Activated B cell treated with CpG ODN at 0.5 μM for 24 hours (primary cell): Measurements from ENCODE around the gene ADAMTS3. TPM values are rescaled to one million over a fixed set of nuclear protein-coding genes. Genes with fewer than 3 reads are reported as not detected.
A peak's percentile ranks its signal among the peaks of the same experiment; 100 is the strongest.

ENCODE experiments used
- ATAC-seq: fragments of 200-7000 bp; cut with Tn5 transposase; one replicate; pipeline ENCODE4 v1.10.0; 2021; ENCODE audit warnings: low read depth, mild to moderate bottlenecking, moderate library complexity
- CTCF ChIA-PET: fragments of 350-600 bp; sonication (Branson Sonifier 250); formaldehyde crosslinking; loops from one replicate; lab custom pipeline; 2021; ENCODE audit warnings: antibody characterized with exemption; lab: Charles Lee
- POLR2A ChIA-PET: fragments of 350-600 bp; sonication (Branson Sonifier 250); formaldehyde crosslinking; loops from one replicate; lab custom pipeline; 2021; ENCODE audit warnings: antibody characterized with exemption; lab: Charles Lee
- DNase-seq: peaks from one replicate; pipeline ENCODE4 v3.0.0; 2022
- H3K27ac Mint-ChIP-seq: one replicate; pipeline ENCODE4 v1.8.0; 2020; ENCODE audit warnings: mixed read lengths
- H3K27me3 Mint-ChIP-seq: one replicate; pipeline ENCODE4 v1.8.0; 2021; ENCODE audit warnings: mixed read lengths
- H3K36me3 Mint-ChIP-seq: one replicate; pipeline ENCODE4 v1.8.0; 2021; ENCODE audit warnings: low read depth, mixed read lengths
- H3K4me1 Mint-ChIP-seq: one replicate; pipeline ENCODE4 v1.8.0; 2021; ENCODE audit warnings: mixed read lengths
- H3K4me3 Mint-ChIP-seq: one replicate; pipeline ENCODE4 v1.8.0; 2020; ENCODE audit warnings: mild to moderate bottlenecking, mixed read lengths
- H3K9me3 Mint-ChIP-seq: one replicate; pipeline ENCODE4 v1.8.0; 2020; ENCODE audit warnings: mixed read lengths
- CTCF ChIP-seq: fragments of 200-600 bp; IDR thresholded peaks from one replicate; pipeline ENCODE4 v1.8.0; 2022; ENCODE audit warnings: antibody characterized with exemption, mild to moderate bottlenecking
- intact Hi-C: fragments of 100-400 bp; cut with micrococcal nuclease; formaldehyde crosslinking; loops from one replicate; pipeline ENCODE4 v1.15.1; 2024
- total RNA-seq: library from RNA; stranded (reverse); gene quantifications from 2 replicates; pipeline ENCODE4 v1.2.3, GENCODE V29; 2022

ADAMTS3 gene
- total RNA-seq, 1 donor from 2014 or later, result not detected

- no peak for DNase-seq
- Mint-ChIP-seq H3K4me3 (no peak overlapping the region), H3K27me3 (no peaks in the 10 kb centered on the region), H3K4me1 (no peaks in the 10 kb centered on the region), H3K9me3 (no peaks in the 10 kb centered on the region), H3K36me3 (no peaks in the 10 kb centered on the region), H3K27ac (no peak overlapping the region)
- TF ChIP-seq CTCF, result no peak
- intact Hi-C loops, result no loop called here
- no peak for ATAC-seq
- POLR2A ChIA-PET, result no interaction called here
- CTCF ChIA-PET, result no interaction called here
Measured at GRCh38 chr4:72311291-72311690, 257.7 kb downstream of the ADAMTS3 start.

GRCh38 chr4:72305620-72306019 lies 263.4 kb downstream of the ADAMTS3 start:
- Mint-ChIP-seq H3K36me3 (no peaks in the 10 kb centered on the region), H3K4me1 (no peaks in the 10 kb centered on the region), H3K4me3 (no peak overlapping the region), H3K27me3 (no peaks in the 10 kb centered on the region), H3K9me3 (no peaks in the 10 kb centered on the region), H3K27ac (no peak overlapping the region)
- ChIA-PET POLR2A (no interaction called here), CTCF (interaction anchor here (1.1 to 3.7 kb wide), 2 partner anchors 13 to 1704 kb away, joined by 3 to 27 read pairs; no protein-coding TSS in a partner anchor)
- no peak for DNase-seq
- no peak for TF ChIP-seq CTCF
- intact Hi-C loops, result loop anchor here (10.0 kb wide), 1 partner anchor 1321 kb away; no protein-coding TSS in a partner anchor
- ATAC-seq, result no peak

- H3K36me3 Mint-ChIP-seq, result no peaks in the 10 kb centered on the region
- DNase-seq (no peak), ATAC-seq (no peak)
- no peak overlapping the region for H3K27ac Mint-ChIP-seq
- intact Hi-C loops, result loop anchor here (10.0 kb wide), 1 partner anchor 1320 kb away; no protein-coding TSS in a partner anchor
- TF ChIP-seq CTCF, result no peak
- no peak overlapping the region for H3K4me3 Mint-ChIP-seq
- ChIA-PET POLR2A (no interaction called here), CTCF (interaction anchor here (0.8 to 3.7 kb wide), 2 partner anchors 29 to 1703 kb away, joined by 3 to 27 read pairs; no protein-coding TSS in a partner anchor)
- no peaks in the 10 kb centered on the region for H3K4me1 Mint-ChIP-seq
- H3K27me3 Mint-ChIP-seq, result no peaks in the 10 kb centered on the region
- H3K9me3 Mint-ChIP-seq, result no peaks in the 10 kb centered on the region
Measured at GRCh38 chr4:72305080-72305479, 263.9 kb downstream of the ADAMTS3 start.

GRCh38 chr4:72302981-72303704 lies 265.9 kb downstream of the ADAMTS3 start:
- CTCF ChIA-PET, result interaction anchor here (0.7 to 3.7 kb wide), 5 partner anchors 16 to 1701 kb away, joined by 3 to 27 read pairs (median 4); no protein-coding TSS in a partner anchor
- Mint-ChIP-seq H3K9me3 (no peaks in the 10 kb centered on the region), H3K4me1 (no peaks in the 10 kb centered on the region), H3K27me3 (no peaks in the 10 kb centered on the region), H3K4me3 (no peak overlapping the region), H3K36me3 (no peaks in the 10 kb centered on the region), H3K27ac (no peak overlapping the region)
- ATAC-seq, result peak; percentile 50
- DNase-seq, result peak; percentile 15
- intact Hi-C loops, result loop anchor here (1.0 to 10.0 kb wide), 4 partner anchors 1119 to 1702 kb away; no protein-coding TSS in a partner anchor
- no peak for TF ChIP-seq CTCF
- POLR2A ChIA-PET, result no interaction called here

GRCh38 chr4:72301759-72302158 lies 267.3 kb downstream of the ADAMTS3 start:
- Mint-ChIP-seq H3K9me3 (no peaks in the 10 kb centered on the region), H3K4me3 (no peak overlapping the region), H3K27ac (no peak overlapping the region), H3K27me3 (no peaks in the 10 kb centered on the region), H3K4me1 (no peaks in the 10 kb centered on the region), H3K36me3 (no peaks in the 10 kb centered on the region)
- ChIA-PET POLR2A (no interaction called here), CTCF (interaction anchor here (1.0 to 2.0 kb wide), 4 partner anchors 15 to 1700 kb away, joined by 3 to 9 read pairs (median 4); no protein-coding TSS in a partner anchor)
- ATAC-seq (no peak), DNase-seq (no peak)
- intact Hi-C loops, result loop anchor here (10.0 kb wide), 1 partner anchor 1317 kb away; no protein-coding TSS in a partner anchor
- no peak for TF ChIP-seq CTCF
